T-helper 2 cell treated with Interferon-gamma antibody and Interleukin-4, amounts not matched to agents 100 ng/mL and 5 ng/mL, for 36 hours (primary cell): Measurements from ENCODE around the gene RAMP1. TPM values are rescaled to one million over a fixed set of nuclear protein-coding genes. Genes with fewer than 3 reads are reported as not detected.

ENCODE experiments used
- intact Hi-C: fragments of 100-400 bp; cut with micrococcal nuclease; formaldehyde crosslinking; loops from one replicate; pipeline ENCODE4 v1.15.1; 2023
- total RNA-seq: library from RNA; stranded (reverse); gene quantifications from 2 replicates; pipeline ENCODE4 v1.2.3, GENCODE V29; 2022

The RAMP1 gene
- total RNA-seq, 1 donor from 2014 or later = 10.5 TPM

GRCh38 chr2:237915576-237915975 is 56.2 kb downstream of the RAMP1 start:
- intact Hi-C loops = no loop called here

GRCh38 chr2:237916296-237916695 is 56.9 kb downstream of the RAMP1 start:
- intact Hi-C loops = no loop called here

- intact Hi-C loops = no loop called here
Measured at GRCh38 chr2:237917696-237918374, 58.4 kb downstream of the RAMP1 start.

GRCh38 chr2:237919593-237919992 is 60.2 kb downstream of the RAMP1 start:
- intact Hi-C loops = no loop called here

- intact Hi-C loops = no loop called here
Measured at GRCh38 chr2:237920673-237921072, 61.2 kb downstream of the RAMP1 start.

- intact Hi-C loops = loop anchor here (2.0 kb wide), 1 partner anchor 139 kb away; the partner anchor contains the start of gene SCLY
Measured at GRCh38 chr2:237921967-237922492, 62.6 kb downstream of the RAMP1 start.

- intact Hi-C loops = loop anchor here (1.0 to 2.0 kb wide), 2 partner anchors 46 to 138 kb away; partner anchors contain the start of gene SCLY
Measured at GRCh38 chr2:237922641-237923361, 63.4 kb downstream of the RAMP1 start.

- intact Hi-C loops = loop anchor here (1.0 to 2.0 kb wide), 2 partner anchors 45 to 137 kb away; partner anchors contain the start of gene SCLY
Measured at GRCh38 chr2:237923481-237924163, 64.2 kb downstream of the RAMP1 start.

- intact Hi-C loops = no loop called here
Measured at GRCh38 chr2:237924164-237924534, 64.7 kb downstream of the RAMP1 start.

- intact Hi-C loops = no loop called here
Measured at GRCh38 chr2:237927135-237927534, 67.7 kb downstream of the RAMP1 start.

GRCh38 chr2:237927986-237928385 is 68.6 kb downstream of the RAMP1 start:
- intact Hi-C loops = no loop called here

- intact Hi-C loops = no loop called here
Measured at GRCh38 chr2:237929979-237930378, 70.6 kb downstream of the RAMP1 start.

GRCh38 chr2:237931205-237931721 is 71.8 kb downstream of the RAMP1 start:
- intact Hi-C loops = no loop called here

GRCh38 chr2:237932731-237933131 is 73.3 kb downstream of the RAMP1 start:
- intact Hi-C loops = no loop called here

- intact Hi-C loops = no loop called here
Measured at GRCh38 chr2:237934186-237934585, 74.8 kb downstream of the RAMP1 start.

- intact Hi-C loops = no loop called here
Measured at GRCh38 chr2:237935740-237936452, 76.5 kb downstream of the RAMP1 start.

GRCh38 chr2:237939251-237939650 is 79.8 kb downstream of the RAMP1 start:
- intact Hi-C loops = no loop called here

- intact Hi-C loops = no loop called here
Measured at GRCh38 chr2:237940828-237941227, 81.4 kb downstream of the RAMP1 start.

GRCh38 chr2:237941239-237941638 is 81.8 kb downstream of the RAMP1 start:
- intact Hi-C loops = no loop called here

- intact Hi-C loops = no loop called here
Measured at GRCh38 chr2:237942513-237942899, 83.1 kb downstream of the RAMP1 start.
